Testis (tissue), 2 donors: ENCODE measurements around the gene FGF4.

Experiments
- POLR2A ChIP-seq: fragments of 450-650 bp; IDR thresholded peaks from one replicate; pipeline ENCODE4 v1.6.1; 2017; ENCODE audit warnings: antibody characterized with exemption, mild to moderate bottlenecking, moderate library complexity
- TF ChIP-seq, protein P1 (sequence below), 3 experiments: fragments of 450-650 bp in 2 of 3; fragments of 200-600 bp in 1 of 3; sonication (generic) in 1 of 3; IDR thresholded peaks; one replicate each; pipeline ENCODE4 v1.5.1; 2016 to 2019; ENCODE audit warnings: antibody characterized with exemption in 3 of 3, mild to moderate bottlenecking in 2 of 3, moderate library complexity in 1 of 3

DNA sequence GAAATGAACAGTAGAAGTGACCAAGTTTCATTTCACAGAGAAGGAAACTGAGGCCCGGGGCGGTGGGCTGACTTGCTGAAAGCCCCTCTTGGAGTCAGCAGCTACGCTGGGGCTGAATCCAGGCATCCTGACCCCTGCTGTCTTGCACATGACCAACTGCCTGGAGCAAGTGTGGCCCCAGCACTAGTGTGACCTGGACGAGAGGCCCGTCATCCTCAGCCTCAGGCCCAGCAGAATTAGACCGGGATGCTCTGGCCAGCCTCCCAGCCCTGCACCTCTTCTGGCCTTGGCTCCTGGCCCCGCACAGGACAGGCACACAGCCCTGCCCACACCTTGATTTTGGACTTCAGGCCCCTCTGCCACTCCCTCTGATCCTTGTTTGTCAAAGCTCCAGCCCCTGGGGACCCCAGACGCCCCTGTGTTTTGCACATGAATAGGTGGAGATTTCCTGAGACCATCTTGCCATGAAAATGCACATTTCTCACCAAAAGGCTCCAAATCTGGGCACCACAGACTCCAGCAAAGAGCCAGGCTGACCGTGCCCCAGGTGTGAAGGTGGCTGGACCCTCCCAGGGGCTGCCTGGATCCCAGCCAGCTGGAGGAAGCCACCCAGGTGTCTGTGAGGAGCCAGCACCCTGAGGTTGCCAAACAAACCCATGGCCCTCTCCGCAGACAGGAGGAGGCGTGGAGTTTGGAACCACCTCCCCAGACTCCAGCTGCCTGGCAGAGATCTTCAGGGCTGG, 24.9 kb downstream of the FGF4 start:
- TF ChIP-seq, protein P1, sequence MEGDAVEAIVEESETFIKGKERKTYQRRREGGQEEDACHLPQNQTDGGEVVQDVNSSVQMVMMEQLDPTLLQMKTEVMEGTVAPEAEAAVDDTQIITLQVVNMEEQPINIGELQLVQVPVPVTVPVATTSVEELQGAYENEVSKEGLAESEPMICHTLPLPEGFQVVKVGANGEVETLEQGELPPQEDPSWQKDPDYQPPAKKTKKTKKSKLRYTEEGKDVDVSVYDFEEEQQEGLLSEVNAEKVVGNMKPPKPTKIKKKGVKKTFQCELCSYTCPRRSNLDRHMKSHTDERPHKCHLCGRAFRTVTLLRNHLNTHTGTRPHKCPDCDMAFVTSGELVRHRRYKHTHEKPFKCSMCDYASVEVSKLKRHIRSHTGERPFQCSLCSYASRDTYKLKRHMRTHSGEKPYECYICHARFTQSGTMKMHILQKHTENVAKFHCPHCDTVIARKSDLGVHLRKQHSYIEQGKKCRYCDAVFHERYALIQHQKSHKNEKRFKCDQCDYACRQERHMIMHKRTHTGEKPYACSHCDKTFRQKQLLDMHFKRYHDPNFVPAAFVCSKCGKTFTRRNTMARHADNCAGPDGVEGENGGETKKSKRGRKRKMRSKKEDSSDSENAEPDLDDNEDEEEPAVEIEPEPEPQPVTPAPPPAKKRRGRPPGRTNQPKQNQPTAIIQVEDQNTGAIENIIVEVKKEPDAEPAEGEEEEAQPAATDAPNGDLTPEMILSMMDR (IDR thresholded peaks at IDR 0.05) = no peak
- no peak for TF ChIP-seq POLR2A
